Measurements from ENCODE around the gene ARSI. TPM values are rescaled to one million over a fixed set of nuclear protein-coding genes. Genes with fewer than 3 reads are reported as not detected.

ARSI gene
- total and polyA plus RNA-seq, 2 donors (not counting 3 experiments of a cell fraction or from before 2014, with no cell fraction given) = 0.17 to 0.20 TPM

DNA sequence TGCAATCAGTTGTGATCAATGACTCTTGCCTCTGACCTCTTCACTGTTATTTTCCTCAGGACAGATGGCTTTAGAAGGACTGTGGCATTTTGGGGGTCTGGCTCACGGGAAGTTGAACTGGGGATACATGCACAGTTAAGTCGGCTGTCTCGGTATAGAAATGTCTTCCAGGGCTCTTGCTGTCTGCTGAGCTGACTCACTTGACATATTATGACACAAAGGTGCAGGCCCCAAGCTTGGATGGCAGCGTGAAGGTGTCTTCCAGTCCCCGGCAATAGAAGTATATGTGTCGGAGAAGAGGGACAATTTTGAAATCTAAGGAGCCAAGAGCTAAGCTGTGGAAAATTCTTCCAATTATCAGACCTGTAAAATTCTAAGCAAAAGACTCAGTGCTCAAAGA is 9.8 kb upstream of the ARSI start:
- no TSS peak for BruUV-seq (replicated peaks)
- H3K9me1 ChIP-seq (replicated peaks; ENCODE audit: control insufficient read depth, extremely low read depth, insufficient read depth, low read length) = no peaks in the 10 kb centered on the region
- dilution Hi-C loops (cut with MboI; ENCODE audit: extremely low pct_ligation_motif_present, low sequenced_read_pairs) = no loop called here
- H3K27ac ChIP-seq (ENCODE audit: insufficient read depth, low read depth, low read length) = no peak overlapping the region
- no peaks in the 10 kb centered on the region for H3K9me3 ChIP-seq (replicated peaks; ENCODE audit: control insufficient read depth, insufficient read depth, low read length)
- intact Hi-C loops (cut with micrococcal nuclease) = no loop called here
- no peak for FAIRE-seq
- no peak for DNase-seq (ENCODE audit: low read depth, low spot score)
- H3K4me2 ChIP-seq (ENCODE audit: insufficient read depth, low read length) = no peak overlapping the region
- CTCF ChIA-PET = no interaction called here
- no peak overlapping the region for H3K9ac ChIP-seq (replicated peaks; ENCODE audit: extremely low read depth, insufficient read depth, low read length)
- no peaks in the 10 kb centered on the region for H4K20me1 ChIP-seq (replicated peaks; ENCODE audit: control insufficient read depth, extremely low read depth, insufficient read depth, low read length)
- no peaks in the 10 kb centered on the region for H3K79me2 ChIP-seq (ENCODE audit: control insufficient read depth, insufficient read depth, low read length)
- no peak for TF ChIP-seq POLR2AphosphoS5 (IDR thresholded peaks at IDR 0.05; ENCODE audit: insufficient read depth, low read depth, low read length)
- no peak for TF ChIP-seq MYC (IDR thresholded peaks at IDR 0.05; ENCODE audit: low read depth, low read length)
- TF ChIP-seq MAX (IDR thresholded peaks at IDR 0.05; ENCODE audit: insufficient read depth, insufficient read length) = no peak
- TF ChIP-seq, protein P1, sequence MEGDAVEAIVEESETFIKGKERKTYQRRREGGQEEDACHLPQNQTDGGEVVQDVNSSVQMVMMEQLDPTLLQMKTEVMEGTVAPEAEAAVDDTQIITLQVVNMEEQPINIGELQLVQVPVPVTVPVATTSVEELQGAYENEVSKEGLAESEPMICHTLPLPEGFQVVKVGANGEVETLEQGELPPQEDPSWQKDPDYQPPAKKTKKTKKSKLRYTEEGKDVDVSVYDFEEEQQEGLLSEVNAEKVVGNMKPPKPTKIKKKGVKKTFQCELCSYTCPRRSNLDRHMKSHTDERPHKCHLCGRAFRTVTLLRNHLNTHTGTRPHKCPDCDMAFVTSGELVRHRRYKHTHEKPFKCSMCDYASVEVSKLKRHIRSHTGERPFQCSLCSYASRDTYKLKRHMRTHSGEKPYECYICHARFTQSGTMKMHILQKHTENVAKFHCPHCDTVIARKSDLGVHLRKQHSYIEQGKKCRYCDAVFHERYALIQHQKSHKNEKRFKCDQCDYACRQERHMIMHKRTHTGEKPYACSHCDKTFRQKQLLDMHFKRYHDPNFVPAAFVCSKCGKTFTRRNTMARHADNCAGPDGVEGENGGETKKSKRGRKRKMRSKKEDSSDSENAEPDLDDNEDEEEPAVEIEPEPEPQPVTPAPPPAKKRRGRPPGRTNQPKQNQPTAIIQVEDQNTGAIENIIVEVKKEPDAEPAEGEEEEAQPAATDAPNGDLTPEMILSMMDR (IDR thresholded peaks at IDR 0.05; ENCODE audit: extremely low read depth in 1 of 2, insufficient read depth in 1 of 2, low read depth in 1 of 2, low read length in 2 of 2) = no peak
- no peak for TF ChIP-seq JUN (IDR thresholded peaks at IDR 0.05; ENCODE audit: borderline replicate concordance, insufficient read depth, insufficient read length, low read depth)
- TF ChIP-seq FOS (IDR thresholded peaks at IDR 0.05; ENCODE audit: borderline replicate concordance, insufficient read depth, low read length) = no peak
- TF ChIP-seq EZH2 (IDR thresholded peaks at IDR 0.05; ENCODE audit: borderline replicate concordance, low read depth, low read length, severe bottlenecking) = no peak
- TF ChIP-seq GATA2 (IDR thresholded peaks at IDR 0.05; ENCODE audit: insufficient read depth, insufficient read length, low read depth, low read length) = no peak
- no peak overlapping the region for H2AFZ ChIP-seq (ENCODE audit: low read depth, low read length)
- peaks cover 3% of the 10 kb centered on the region for H3K4me1 ChIP-seq (ENCODE audit: control insufficient read depth, extremely low read depth, insufficient read depth, low read length)
- H3K4me3 ChIP-seq (replicated peaks in 1 of 3; ENCODE audit: insufficient read depth in 1 of 3, low read depth in 1 of 3, low read length in 3 of 3) = no peak overlapping the region
- POLR2A ChIA-PET = no interaction called here
- no peaks in the 10 kb centered on the region for H3K36me3 ChIP-seq (ENCODE audit: control insufficient read depth in 2 of 2, extremely low read depth in 1 of 2, insufficient read depth in 2 of 2, low read length in 2 of 2)
- peaks cover 0 to 9% of the 10 kb centered on the region in 2 experiments for H3K27me3 ChIP-seq (ENCODE audit: control insufficient read depth in 2 of 2, insufficient read depth in 2 of 2, low read length in 2 of 2)

All from endothelial cell of umbilical vein (primary cell).